HepG2 (cell line): ENCODE measurements around the gene VKORC1L1. TPM values are rescaled to one million over a fixed set of nuclear protein-coding genes. Genes with fewer than 3 reads are reported as not detected.

Experiments used
- ATAC-seq: fragments of 200-7000 bp; cut with Tn5 transposase; 3 replicates; pipeline ENCODE4 v1.9.1; 2020; ENCODE audit warnings: mild to moderate bottlenecking, moderate library complexity
- BruUV-seq: library from RNA; stranded (reverse); fragments of 400-500 nt; replicated peaks from 2 replicates; lab custom pipeline; 2021; lab: Mats Ljungman, UMichigan
- CTCF ChIA-PET: fragments of 300-600 bp; formaldehyde crosslinking; extraction: SDS; loops from one replicate; lab custom pipeline; 2021; ENCODE audit warnings: low total read pairs, inconsistent platforms, low intra/inter-chr PET ratio; lab: Yijun Ruan, JAX
- POLR2A ChIA-PET: fragments of 350-600 bp; sonication (Branson Sonifier 250); formaldehyde crosslinking; loops from one replicate; lab custom pipeline; 2020; ENCODE audit warnings: antibody characterized with exemption, inconsistent platforms; lab: Yijun Ruan, JAX
- DNase-seq: peaks from one replicate; pipeline ENCODE4 v3.0.0-alpha.2; 2015; ENCODE audit warnings: low spot score
- FAIRE-seq: peaks from 3 replicates; lab custom pipeline; 2011; peaks lifted over from hg19 to GRCh38; lab: Jason Lieb, UNC
- H2AFZ ChIP-seq: one replicate; pipeline ENCODE4 v1.6.1; 2011; ENCODE audit warnings: low read length, inconsistent platforms
- H3K27ac ChIP-seq: fragments of 300-600 bp; 3 replicates; pipeline ENCODE4 v1.8.0; 2011; ENCODE audit warnings: mixed run types, mild to moderate bottlenecking, mixed read lengths, low read length, inconsistent platforms; ENCODE audit not compliant: insufficient read depth; ENCODE audit errors: extremely low read length
- H3K27me3 ChIP-seq, 2 experiments: fragments of 200-600 bp in 1 of 2; 2 replicates in 1 of 2; 3 replicates in 1 of 2; pipeline versions ENCODE4 v1.6.0 to v1.8.0; 2011; ENCODE audit warnings: low read length in 2 of 2, mild to moderate bottlenecking in 2 of 2, moderate library complexity in 2 of 2, inconsistent platforms in 1 of 2; ENCODE audit not compliant: insufficient read depth in 2 of 2, control insufficient read depth in 1 of 2
- H3K36me3 ChIP-seq, 2 experiments: fragments of 200-600 bp in 1 of 2; replicated peaks in 1 of 2; 2 replicates in 1 of 2; 3 replicates in 1 of 2; pipeline versions ENCODE4 v1.5.1 to v1.8.0; 2011; ENCODE audit warnings: low read length in 2 of 2, inconsistent platforms in 1 of 2; ENCODE audit not compliant: insufficient read depth in 2 of 2, control insufficient read depth in 1 of 2
- H3K4me1 ChIP-seq: 2 replicates; pipeline ENCODE4 v1.5.1; 2012; ENCODE audit warnings: low read length, inconsistent platforms; ENCODE audit not compliant: insufficient read depth
- H3K4me2 ChIP-seq: 2 replicates; pipeline ENCODE4 v1.6.0; 2011; ENCODE audit warnings: low read depth, low read length, inconsistent platforms
- H3K4me3 ChIP-seq, 3 experiments: fragments of 200-600 bp in 1 of 3; sonication (generic), shearing (Covaris generic) in 1 of 3; replicated peaks in 1 of 3; 2 replicates each; pipeline ENCODE4 v1.5.1; 2011 to 2016; ENCODE audit warnings: low read length in 3 of 3, inconsistent platforms in 2 of 3, low read depth in 2 of 3, mild to moderate bottlenecking in 2 of 3, control low read depth in 1 of 3, mixed read lengths in 1 of 3; ENCODE audit not compliant: insufficient read depth in 1 of 3
- H3K79me2 ChIP-seq: one replicate; pipeline ENCODE4 v1.6.1; 2011; ENCODE audit warnings: low read length, inconsistent platforms; ENCODE audit not compliant: insufficient read depth
- H3K9ac ChIP-seq: 2 replicates; pipeline ENCODE4 v1.6.0; 2011; ENCODE audit warnings: mild to moderate bottlenecking, low read depth, low read length, inconsistent platforms; ENCODE audit not compliant: insufficient read depth
- H3K9me3 ChIP-seq: 2 replicates; pipeline ENCODE4 v1.5.1; 2012; ENCODE audit warnings: mild to moderate bottlenecking, low read length
- H4K20me1 ChIP-seq: 2 replicates; pipeline ENCODE4 v1.6.0; 2011; ENCODE audit warnings: inconsistent platforms, mild to moderate bottlenecking, low read length, moderate library complexity; ENCODE audit not compliant: insufficient read depth
- CBFB ChIP-seq: sonication (generic); formaldehyde crosslinking; IDR thresholded peaks from 2 replicates; pipeline ENCODE4 v1.4.0; 2020; ENCODE audit warnings: missing genetic modification reagents
- ETV5 ChIP-seq: IDR thresholded peaks from 2 replicates; pipeline ENCODE4 v1.6.1; 2018; ENCODE audit warnings: missing biosample characterization, missing genetic modification reagents, inconsistent platforms, borderline replicate concordance
- SALL1 ChIP-seq: sonication (generic); formaldehyde crosslinking; IDR thresholded peaks from 2 replicates; pipeline ENCODE4 v1.8.0; 2022; ENCODE audit warnings: mild to moderate bottlenecking, missing genetic modification reagents
- ZNF136 ChIP-seq: sonication (generic); formaldehyde crosslinking; IDR thresholded peaks from 2 replicates; pipeline ENCODE4 v1.8.1; 2022; ENCODE audit warnings: low read depth, mild to moderate bottlenecking, moderate library complexity, missing genetic modification reagents
- ZNF232 ChIP-seq: sonication (generic); formaldehyde crosslinking; IDR thresholded peaks from 2 replicates; pipeline ENCODE4 v1.4.0; 2020; ENCODE audit warnings: missing genetic modification reagents, borderline replicate concordance
- ZNF7 ChIP-seq: IDR thresholded peaks from 2 replicates; pipeline ENCODE4 v1.6.1; 2016; ENCODE audit warnings: missing biosample characterization, missing genetic modification reagents
- WGBS: methylation state at CpG from one replicate; pipeline ENCODE4 v1.1.6; 2017; ENCODE audit warnings: low lambda C conversion rate; 5-methylcytosine and 5-hydroxymethylcytosine counted together
- in situ Hi-C: cut with HindIII; loops from 2 replicates; pipeline ENCODE4 v1.10.0; 2017; ENCODE audit warnings: low pct_unique_long_range_greater_than_20kb; ENCODE audit not compliant: extremely low pct_ligation_motif_present
- intact Hi-C: fragments of 100-400 bp; cut with micrococcal nuclease; formaldehyde crosslinking; loops from one replicate; pipeline ENCODE4 v1.10.0; 2022; ENCODE audit not compliant: unreplicated experiment
- polyA plus RNA-seq, 8 experiments: library from polyadenylated mRNA; depleted of rRNA in 3 of 8; stranded (reverse) in 7 of 8; unstranded in 1 of 8; fragments of >200 nt; fragmentation: Illumina TruSeq in 4 of 8; extraction: Trizol in 4 of 8; gene quantifications; 2 replicates each; pipeline versions ENCODE4 v1.2.1 to v1.2.3, GENCODE V29; 2011 to 2016; ENCODE audit warnings: low read depth in 4 of 8, missing spikeins in 1 of 8, mixed read lengths in 1 of 8; ENCODE audit not compliant: insufficient read depth in 1 of 8
- total RNA-seq, 5 experiments: library from RNA; depleted of rRNA; stranded (reverse); fragments of >200 nt; fragmentation: Illumina TruSeq; extraction: Trizol; gene quantifications; 2 replicates each; pipeline ENCODE4 v1.2.3, GENCODE V29; 2016; ENCODE audit warnings: low read depth in 1 of 5
- TF ChIP-seq, protein P1 (sequence below): sonication (generic); formaldehyde crosslinking; IDR thresholded peaks from 2 replicates; pipeline ENCODE4 v1.4.0; 2020; ENCODE audit warnings: missing genetic modification reagents, mild to moderate bottlenecking, borderline replicate concordance
- TF ChIP-seq, protein P2 (sequence below): sonication (generic); formaldehyde crosslinking; IDR thresholded peaks from 2 replicates; pipeline ENCODE4 v1.4.0; 2020; ENCODE audit warnings: missing genetic modification reagents, borderline replicate concordance

Gene VKORC1L1
- total and polyA plus RNA-seq, 2 of the 13 experiments (the other 11 are each of a cell fraction or from before 2014, with no cell fraction given): 13.9 to 16.5 TPM

DNA sequence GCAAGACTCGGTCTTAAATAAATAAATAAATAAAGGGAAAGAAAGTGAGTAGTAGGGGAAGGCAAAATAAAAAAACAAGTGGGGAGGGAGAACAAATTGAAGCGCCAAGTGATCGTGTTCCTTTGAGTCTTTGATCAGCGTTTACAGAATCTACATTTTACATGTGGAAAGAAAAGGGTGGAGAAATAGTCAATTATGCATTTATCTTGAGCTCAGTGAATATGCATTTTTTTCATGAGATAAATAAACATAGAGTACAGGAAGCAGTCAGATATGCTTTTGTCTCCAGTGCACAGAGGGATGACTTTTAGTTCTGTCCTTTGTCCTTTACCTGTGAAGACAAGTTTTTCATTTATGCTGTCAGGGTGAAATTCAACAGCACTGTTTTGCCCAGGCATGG, 115.2 kb downstream of the VKORC1L1 start:
- Histone ChIP-seq H3K9me3 (no peaks in the 10 kb centered on the region), H3K4me3 (no peak overlapping the region; a peak in 1 of 6 replicates), H3K4me1 (peaks cover 37% of the 10 kb centered on the region), H3K79me2 (no peaks in the 10 kb centered on the region), H3K27me3 (no peaks in the 10 kb centered on the region; a peak in 1 of 5 replicates), H3K27ac (no peak overlapping the region), H3K36me3 (no peaks in the 10 kb centered on the region), H2AFZ (no peak overlapping the region), H3K9ac (no peak overlapping the region), H4K20me1 (no peaks in the 10 kb centered on the region), H3K4me2 (peak overlapping the region; percentile 58)
- BruUV-seq: no TSS peak
- POLR2A ChIA-PET: no interaction called here
- 12% methylated on average over 4 of the region's 4 CpGs for WGBS
- TF ChIP-seq ETV5 (CRISPR knock-in tag) (peak; percentile 9; the same call in 1 of the 2 replicates), CBFB (CRISPR knock-in tag) (no peak), SALL1 (CRISPR knock-in tag) (0 out of 2 replicates have a peak, but pooled peaks have one; percentile 17), ZNF136 (no peak), ZNF232 (peak; percentile 81), ZNF7 (0 out of 2 replicates have a peak, but pooled peaks have one; percentile 6)
- TF ChIP-seq, protein P1, sequence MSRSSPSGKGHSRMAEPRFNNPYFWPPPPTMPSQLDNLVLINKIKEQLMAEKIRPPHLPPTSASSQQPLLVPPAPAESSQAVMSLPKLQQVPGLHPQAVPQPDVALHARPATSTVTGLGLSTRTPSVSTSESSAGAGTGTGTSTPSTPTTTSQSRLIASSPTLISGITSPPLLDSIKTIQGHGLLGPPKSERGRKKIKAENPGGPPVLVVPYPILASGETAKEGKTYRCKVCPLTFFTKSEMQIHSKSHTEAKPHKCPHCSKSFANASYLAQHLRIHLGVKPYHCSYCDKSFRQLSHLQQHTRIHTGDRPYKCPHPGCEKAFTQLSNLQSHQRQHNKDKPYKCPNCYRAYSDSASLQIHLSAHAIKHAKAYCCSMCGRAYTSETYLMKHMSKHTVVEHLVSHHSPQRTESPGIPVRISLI (CRISPR knock-in tag): 0 out of 2 replicates have a peak, but pooled peaks have one; percentile 28
- TF ChIP-seq, protein P2, sequence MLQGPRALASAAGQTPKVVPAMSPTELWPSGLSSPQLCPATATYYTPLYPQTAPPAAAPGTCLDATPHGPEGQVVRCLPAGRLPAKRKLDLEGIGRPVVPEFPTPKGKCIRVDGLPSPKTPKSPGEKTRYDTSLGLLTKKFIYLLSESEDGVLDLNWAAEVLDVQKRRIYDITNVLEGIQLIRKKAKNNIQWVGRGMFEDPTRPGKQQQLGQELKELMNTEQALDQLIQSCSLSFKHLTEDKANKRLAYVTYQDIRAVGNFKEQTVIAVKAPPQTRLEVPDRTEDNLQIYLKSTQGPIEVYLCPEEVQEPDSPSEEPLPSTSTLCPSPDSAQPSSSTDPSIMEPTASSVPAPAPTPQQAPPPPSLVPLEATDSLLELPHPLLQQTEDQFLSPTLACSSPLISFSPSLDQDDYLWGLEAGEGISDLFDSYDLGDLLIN (CRISPR knock-in tag): no peak
- ATAC-seq (no peak), FAIRE-seq (no peak), DNase-seq (no peak)
- intact Hi-C loops (no loop called here), in situ Hi-C loops (no loop called here)
- CTCF ChIA-PET: no interaction called here
